ENCODE results near the gene CR2. TPM values are rescaled to one million over a fixed set of nuclear protein-coding genes. Genes with fewer than 3 reads are reported as not detected.
"Not testable (repeated sequence)": the region's sequence is repeated elsewhere in the genome, so short reads cannot be mapped to it uniquely, and the experiment has no call there.

The CR2 gene
- polyA plus RNA-seq, 3 donors = 0.20 to 0.22 TPM; not detected in 1

DNA sequence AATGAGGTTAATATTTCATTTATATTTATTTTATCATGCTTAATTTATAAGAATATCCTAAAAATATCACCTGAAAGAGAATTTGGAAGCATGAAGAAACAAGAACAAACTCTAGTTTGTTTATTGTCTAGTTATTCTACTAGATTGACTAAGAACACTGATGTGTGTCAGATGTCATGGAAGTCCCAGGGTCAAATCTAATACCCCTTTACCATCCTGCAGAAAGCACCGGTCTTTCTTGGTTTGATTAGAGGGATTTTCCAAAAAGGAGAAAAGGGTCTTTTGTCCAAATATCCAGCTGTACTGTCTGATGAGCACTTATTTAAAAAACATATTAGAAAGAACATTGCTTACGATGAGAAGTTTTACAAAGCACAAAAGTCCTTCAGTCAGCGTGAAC is 20.7 kb upstream of the CR2 start:
- WGBS, 3 donors = 90 to 95% (median 90%) methylated on average over 3 of the region's 3 CpGs
- H3K27ac ChIP-seq (ENCODE audit: low read depth, low read length) = no peak overlapping the region

GRCh38 chr1:207436746-207437145 is 17.4 kb upstream of the CR2 start:
- H3K27ac ChIP-seq (ENCODE audit: low read depth, low read length) = not testable (repeated sequence)
- WGBS, 3 donors = 93 to 98% (median 94%) methylated on average over 3 of the region's 3 CpGs

DNA sequence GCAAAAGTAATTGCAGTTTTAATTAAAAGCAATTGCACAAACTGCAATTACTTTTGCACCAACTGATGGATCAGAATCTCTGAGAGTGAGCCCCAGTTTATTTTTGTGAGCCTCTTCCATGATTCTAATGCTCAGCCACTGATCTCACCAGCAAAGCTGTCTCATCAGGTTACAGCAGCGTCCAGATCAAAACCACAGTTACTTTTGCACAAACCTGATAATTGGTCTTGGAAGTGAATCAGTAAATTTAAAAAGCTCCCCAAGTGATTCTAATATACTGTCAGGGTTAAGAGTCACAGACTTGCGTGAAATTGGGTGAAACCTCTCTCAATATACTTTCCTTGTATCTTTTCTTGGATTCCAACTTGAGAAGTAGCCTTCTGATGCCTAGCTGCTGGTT is 13.5 kb upstream of the CR2 start:
- 83 to 89% (median 88%) methylated on average over 2 of the region's 2 CpGs for WGBS, 3 donors
- H3K27ac ChIP-seq (ENCODE audit: low read depth, low read length) = no peak overlapping the region

GRCh38 chr1:207444514-207445217 is 9.5 kb upstream of the CR2 start:
- H3K27ac ChIP-seq (ENCODE audit: low read depth, low read length) = no peak overlapping the region

DNA sequence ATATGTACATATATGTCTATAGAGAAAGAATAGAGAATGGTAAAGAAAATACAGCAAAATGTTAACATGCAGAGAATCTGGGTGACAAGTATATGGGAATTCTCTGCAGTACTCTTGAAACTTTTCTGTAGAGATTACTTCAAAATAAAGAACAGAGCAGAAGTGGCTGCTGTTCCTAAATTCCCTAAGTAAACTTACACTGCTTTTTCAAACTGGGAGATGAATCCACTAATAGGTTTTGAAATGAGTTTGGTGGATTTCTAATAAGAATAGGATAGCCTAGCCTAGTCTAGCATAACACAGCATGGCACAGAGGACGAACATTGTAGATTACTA is 450 bp upstream of the CR2 start:
- no peak overlapping the region for H3K27ac ChIP-seq (ENCODE audit: low read depth, low read length)
- 11 to 25% (median 19%) methylated on average over 1 of the region's 1 CpG for WGBS, 3 donors

More at GRCh38 chr1:207444514-207445217, 9.5 kb upstream of the CR2 start:
- 79 to 81% (median 80%) methylated on average over 5 of the region's 5 CpGs for WGBS, 3 donors

DNA sequence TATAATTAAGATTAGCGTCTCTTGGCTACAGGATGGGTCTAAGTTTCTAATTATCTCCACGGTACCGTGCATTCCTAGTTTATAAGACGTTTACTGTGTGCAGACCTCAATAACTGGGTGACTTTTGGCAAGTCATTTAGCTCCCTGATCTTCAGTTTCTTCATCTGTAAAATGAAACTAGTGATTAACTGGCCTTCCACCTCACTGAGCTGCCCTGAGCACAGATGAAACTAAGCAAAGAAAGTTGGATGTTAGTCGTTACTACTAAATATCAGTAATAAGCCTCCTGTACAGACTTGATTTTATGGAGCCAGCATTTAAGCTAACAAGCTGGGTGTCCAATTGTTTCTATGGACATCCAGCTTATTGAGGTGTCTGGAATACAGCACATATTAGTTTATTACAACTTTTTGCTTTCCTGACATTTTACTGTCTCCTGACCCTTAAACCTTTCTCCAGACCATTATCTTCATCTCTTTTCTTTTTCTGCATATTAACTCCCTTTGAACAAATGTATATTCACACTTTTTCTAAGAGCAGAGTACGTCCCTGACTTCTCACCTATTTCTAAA is 1.1 kb downstream of the CR2 start:
- no peak overlapping the region for H3K27ac ChIP-seq (ENCODE audit: low read depth, low read length)
- 45 to 62% (median 57%) methylated on average over 6 of the region's 6 CpGs for WGBS, 3 donors

GRCh38 chr1:207458414-207458813 is 4.3 kb downstream of the CR2 start:
- H3K27ac ChIP-seq (ENCODE audit: low read depth, low read length) = no peak overlapping the region
- 89 to 96% (median 93%) methylated on average over 1 of the region's 1 CpG for WGBS, 3 donors

DNA sequence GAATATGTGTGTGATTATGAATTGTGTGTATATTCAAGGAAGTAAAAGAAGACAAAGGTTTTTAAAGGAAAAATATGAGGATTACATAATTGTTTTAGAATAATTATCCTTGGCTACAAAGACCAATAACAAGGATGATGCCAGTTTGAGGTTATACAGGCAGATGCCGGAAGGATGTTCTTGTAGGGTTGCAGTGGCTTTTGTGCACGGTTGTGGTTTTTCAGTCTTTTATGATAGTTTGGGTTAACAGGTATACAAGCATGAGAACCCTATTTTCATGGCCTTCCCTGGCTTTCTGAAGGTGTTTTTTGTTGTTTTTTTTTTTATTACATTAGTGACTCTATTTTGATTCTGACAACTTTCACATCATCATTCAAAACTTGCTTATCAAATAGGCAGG is 4.9 kb downstream of the CR2 start:
- no peak overlapping the region for H3K27ac ChIP-seq (ENCODE audit: low read depth, low read length)
- 87 to 96% (median 89%) methylated on average over 2 of the region's 2 CpGs for WGBS, 3 donors

DNA sequence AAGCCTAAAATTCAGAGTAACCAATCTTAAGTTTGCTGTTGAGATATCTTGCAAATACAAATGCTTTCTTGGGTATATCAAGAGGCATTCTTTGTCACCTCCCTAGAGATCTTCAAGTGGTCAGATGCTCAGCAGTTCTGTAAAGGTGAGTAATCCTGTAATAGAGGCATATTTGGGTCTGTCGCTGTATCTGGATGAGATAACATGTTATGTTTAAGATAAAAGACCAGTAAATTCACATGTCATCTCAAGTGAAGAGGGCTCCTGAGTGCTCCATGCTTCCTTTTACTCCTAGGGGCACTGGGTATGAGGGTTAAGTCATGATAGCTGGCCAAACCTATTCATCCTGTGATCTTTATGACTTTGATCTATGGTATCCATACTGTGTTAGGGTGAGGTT is 7.5 kb downstream of the CR2 start:
- 82 to 92% (median 87%) methylated on average over 1 of the region's 1 CpG for WGBS, 3 donors
- no peak overlapping the region for H3K27ac ChIP-seq (ENCODE audit: low read depth, low read length)

DNA sequence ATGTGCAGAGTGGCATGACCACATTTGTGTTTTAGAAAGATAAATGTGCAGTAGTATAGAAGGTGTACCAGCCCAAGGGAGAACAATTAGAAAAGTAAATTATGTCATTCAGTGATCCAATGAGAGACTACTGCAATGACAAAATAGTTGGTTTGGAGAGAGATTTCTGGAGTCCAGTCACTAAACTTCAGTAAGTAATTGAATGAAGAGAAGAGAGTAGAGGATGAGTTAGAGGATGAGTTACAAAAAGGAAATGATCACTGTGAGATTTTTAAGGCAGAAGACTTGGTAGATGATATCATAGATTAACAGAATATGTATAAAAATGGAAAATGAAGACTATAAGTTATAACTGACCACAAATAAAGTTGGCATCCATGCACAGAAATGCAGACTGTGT is 8.4 kb downstream of the CR2 start:
- H3K27ac ChIP-seq (ENCODE audit: low read depth, low read length) = no peak overlapping the region

GRCh38 chr1:207463021-207463420 is 8.9 kb downstream of the CR2 start:
- no peak overlapping the region for H3K27ac ChIP-seq (ENCODE audit: low read depth, low read length)

GRCh38 chr1:207463571-207463970 is 9.4 kb downstream of the CR2 start:
- H3K27ac ChIP-seq (ENCODE audit: low read depth, low read length) = no peak overlapping the region
- 76 to 92% (median 78%) methylated on average over 3 of the region's 3 CpGs for WGBS, 3 donors

DNA sequence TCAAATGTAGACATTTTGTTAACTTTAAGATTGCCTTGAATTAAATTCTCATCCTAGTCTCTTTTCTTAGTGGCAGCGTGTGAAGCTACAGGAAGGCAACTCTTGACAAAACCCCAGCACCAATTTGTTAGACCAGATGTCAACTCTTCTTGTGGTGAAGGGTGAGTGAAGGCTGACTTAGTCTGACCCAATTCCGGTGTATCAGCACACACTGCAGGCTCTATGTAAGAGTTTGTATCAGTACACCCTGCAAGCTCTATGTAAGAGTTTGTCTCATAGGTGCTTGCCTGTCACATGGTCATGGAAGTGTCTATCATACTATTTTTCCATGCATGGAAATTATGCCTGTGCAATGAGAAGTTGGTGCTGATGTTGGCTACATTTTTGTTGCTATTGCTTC is 16.8 kb downstream of the CR2 start:
- H3K27ac ChIP-seq (ENCODE audit: low read depth, low read length) = no peak overlapping the region
- 83 to 92% (median 87%) methylated on average over 2 of the region's 2 CpGs for WGBS, 3 donors

DNA sequence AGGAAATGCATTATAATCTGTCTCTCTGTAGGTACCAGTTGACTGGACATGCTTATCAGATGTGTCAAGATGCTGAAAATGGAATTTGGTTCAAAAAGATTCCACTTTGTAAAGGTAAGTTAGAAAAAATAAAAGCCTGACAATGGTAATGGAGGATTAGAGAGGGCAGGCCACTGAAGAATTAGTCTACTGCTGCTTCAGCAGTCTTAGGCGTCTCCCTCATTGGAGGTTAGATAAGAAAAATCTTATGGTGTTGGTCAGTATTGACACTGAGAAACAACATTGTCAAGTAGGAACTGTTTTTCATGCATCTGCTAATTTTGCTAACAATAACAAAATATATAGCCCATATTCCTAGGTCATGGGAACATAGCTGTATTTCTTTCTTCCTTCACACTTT is 20.1 kb downstream of the CR2 start:
- H3K27ac ChIP-seq (ENCODE audit: low read depth, low read length) = no peak overlapping the region
- 92 to 100% (median 96%) methylated on average over 1 of the region's 1 CpG for WGBS, 3 donors

GRCh38 chr1:207486198-207486597 is 32.1 kb downstream of the CR2 start:
- 79 to 87% (median 85%) methylated on average over 3 of the region's 3 CpGs for whole genome bisulfite sequencing, 3 donors

GRCh38 chr1:207487636-207488035 is 33.5 kb downstream of the CR2 start:
- H3K27ac ChIP-seq (ENCODE audit: low read depth, low read length) = no peak overlapping the region
- 76 to 86% (median 79%) methylated on average over 4 of the region's 4 CpGs for WGBS, 3 donors

More at GRCh38 chr1:207486198-207486597, 32.1 kb downstream of the CR2 start:
- H3K27ac ChIP-seq (ENCODE audit: low read depth, low read length) = no peak overlapping the region

DNA sequence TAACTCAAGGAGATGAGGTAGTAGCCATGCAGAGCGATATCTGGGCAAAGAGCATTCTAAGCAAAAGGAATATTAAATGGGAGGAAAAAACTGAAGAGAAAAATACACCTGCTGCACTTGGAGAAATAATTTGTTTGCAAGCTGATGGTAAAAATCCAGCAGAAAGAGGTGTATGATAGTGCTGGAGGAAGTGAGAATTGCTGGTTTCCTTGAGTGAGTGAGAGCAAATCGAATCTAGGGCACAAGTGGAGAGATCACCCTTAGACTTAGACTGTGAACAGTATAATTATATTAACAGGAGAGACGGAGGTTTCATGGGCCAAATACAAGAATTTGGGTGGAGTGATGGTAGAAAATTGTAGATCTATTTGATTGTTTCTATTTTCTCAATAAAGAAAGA is 39.1 kb downstream of the CR2 start:
- no peak overlapping the region for H3K27ac ChIP-seq (ENCODE audit: low read depth, low read length)
- 77 to 88% (median 83%) methylated on average over 3 of the region's 3 CpGs for WGBS, 3 donors

DNA sequence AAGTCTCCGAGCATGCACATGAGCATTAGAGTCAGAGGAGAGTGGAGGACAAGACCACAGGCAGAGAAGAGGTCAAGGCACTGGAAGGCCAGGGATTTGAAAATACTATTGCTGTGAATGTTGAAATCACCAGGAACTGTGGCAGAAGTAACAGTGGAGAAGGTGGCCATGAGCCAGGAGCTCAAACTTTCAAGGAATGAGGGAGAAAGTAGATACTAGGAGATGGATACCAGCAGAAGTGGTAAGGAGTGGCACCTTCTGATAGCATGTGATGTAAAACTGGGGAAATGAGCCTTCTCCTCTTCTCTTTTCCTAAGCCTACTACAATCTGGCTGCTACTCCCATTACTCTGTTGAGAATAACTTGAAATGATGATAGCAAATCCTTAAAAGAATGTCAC is 40.0 kb downstream of the CR2 start:
- no peak overlapping the region for H3K27ac ChIP-seq (ENCODE audit: low read depth, low read length)
- WGBS, 3 donors = 86 to 95% (median 86%) methylated on average over 1 of the region's 1 CpG

DNA sequence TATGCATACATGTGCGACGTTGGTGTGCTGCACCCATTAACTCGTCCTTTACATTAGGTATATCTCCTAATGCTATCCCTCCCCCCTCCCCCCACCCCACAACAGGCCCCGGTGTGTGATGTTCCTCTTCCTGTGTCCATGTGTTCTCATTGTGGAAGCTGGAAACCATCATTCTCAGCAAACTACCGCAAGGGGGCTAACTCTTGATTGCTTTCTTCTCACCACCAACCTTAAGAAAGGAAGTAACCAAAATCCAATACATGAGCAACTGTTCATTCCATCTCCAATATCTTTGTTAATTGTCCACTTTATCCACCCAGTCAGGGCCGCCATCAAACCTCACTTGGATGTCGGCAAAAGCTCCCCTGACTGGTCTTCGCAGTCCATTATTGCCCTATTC is 41.2 kb downstream of the CR2 start:
- WGBS, 3 donors = 72 to 80% (median 80%) methylated on average over 8 of the region's 8 CpGs
- not testable (repeated sequence) for H3K27ac ChIP-seq (ENCODE audit: low read depth, low read length)
